ENCODE results near the gene SDHAF1.
"Not testable (repeated sequence)": the region's sequence is repeated elsewhere in the genome, so short reads cannot be mapped to it uniquely, and the experiment has no call there.

Gene SDHAF1

DNA sequence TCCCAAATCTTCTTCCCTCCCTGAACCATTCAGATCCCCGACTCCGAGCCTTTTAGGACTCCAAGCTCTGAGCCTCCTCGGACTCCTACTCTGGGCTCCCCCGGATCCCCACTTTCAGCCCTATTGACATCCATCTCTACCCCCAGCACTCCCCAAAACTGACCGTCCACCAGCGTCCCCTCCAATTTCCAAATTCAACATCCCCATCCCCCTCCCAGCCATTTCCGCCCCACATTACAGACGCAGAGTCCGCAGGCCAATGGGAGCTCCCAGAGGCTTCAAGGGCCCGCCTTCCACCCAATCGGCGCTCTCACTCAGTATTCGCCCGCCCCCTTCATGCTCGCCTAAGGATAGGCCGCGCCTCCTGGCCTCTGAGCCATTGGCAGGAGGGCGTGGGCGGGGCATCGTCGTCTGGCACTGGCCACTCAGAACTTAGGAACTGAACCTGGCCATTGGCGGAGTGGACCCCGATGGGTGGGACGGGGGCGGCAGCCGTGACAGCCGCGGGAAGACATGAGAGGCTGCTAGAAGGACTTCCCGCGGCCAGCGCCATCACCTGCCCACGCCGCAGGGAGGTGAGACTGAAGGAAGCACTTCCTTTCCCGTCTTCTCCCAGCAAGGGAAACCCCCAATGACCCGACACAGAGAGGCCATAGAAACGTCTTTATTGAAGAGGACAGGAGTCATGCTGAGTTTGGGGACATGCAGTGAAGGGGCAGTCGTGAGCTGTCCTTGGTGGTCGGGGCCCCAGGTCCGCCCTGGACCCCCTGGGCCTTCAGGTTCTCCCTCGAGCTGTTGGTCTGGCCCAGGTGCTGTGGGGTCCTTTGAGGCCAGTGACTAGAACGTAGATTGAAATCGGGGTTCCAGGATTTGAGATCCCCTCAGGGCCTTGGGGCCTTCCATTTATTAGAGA is 19.3 kb downstream of the SDHAF1 start, which contains the start of gene ALKBH6:
ALKBH6 (minus strand) TSS at position 202 of the 913 bp plus-strand sequence. CDS start 816 bp downstream, outside the sequence.
- peak; percentile 97 to 98 (median 98) for DNase-seq (ENCODE audit: low read depth in 2 of 3, low spot score in 2 of 3)

DNA sequence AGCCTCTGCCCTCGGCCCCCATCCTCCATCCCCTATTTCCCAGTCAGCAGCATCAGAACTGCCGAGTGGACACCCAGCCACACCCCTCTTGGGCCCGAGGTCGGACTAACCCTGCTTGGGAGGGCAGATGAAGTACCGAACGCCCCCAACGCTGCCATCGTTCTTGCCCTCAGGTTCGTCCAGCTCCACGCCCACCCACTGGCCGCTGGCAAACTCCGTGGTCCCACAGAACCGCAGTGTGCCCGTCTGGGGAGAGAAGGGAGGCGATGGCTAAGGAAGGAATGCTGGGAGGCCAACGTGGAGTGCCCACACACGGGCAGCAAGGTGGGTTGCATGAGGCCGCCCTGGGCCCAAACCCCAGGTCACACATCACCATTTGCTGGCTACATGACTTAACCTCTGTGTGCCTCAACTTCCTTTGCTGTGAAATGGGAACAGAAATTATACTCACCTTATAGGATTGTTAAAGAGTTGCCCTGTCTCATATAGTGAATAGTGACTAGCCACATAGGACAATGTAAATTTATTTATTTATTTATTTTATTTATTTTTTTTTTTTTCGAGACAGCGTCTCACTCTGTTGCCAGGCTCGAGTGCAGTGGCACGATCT is 24.2 kb downstream of the SDHAF1 start:
- no peak for DNase-seq (ENCODE audit: low read depth in 2 of 3, low spot score in 2 of 3)

DNA sequence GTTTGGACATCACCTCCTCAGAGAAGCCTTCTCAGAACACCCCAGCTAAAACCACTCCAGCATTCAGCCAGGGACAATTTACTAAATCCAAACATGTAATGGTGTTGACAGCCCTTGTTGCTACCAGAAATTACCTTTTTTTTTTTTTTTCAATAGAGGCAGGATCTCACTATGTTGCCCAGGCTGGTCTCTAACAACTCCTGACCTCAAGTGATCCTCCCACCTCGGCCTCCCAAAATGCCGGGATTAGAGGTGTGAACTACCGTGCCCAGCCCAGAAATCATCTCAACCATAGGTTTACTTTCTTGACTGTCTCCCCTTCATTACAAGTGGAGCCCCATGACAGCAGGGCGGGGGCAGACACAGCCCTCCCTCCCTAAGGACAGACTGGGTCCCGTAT is 28.4 kb downstream of the SDHAF1 start:
- no peak for DNase-seq (ENCODE audit: low read depth in 2 of 3, low spot score in 2 of 3)

DNA sequence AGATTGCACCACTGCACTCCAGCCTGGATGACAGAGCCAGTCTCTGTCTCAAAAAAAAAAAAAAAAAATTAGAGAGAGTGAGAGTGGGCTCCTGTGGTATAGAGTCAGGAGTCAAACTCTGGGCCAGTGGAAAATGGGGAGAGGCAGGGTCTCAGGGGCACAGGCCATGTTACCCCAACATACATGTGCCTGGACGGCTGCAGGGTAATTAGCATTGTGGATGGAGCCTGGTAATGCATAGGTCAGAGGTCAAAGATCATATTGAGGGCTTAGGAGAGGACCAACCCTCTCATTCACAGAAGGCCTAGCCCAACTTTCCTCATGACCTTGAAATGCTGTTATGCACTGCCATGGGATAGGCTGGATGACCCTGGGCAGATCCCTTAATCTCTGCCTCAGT is 30.6 kb downstream of the SDHAF1 start:
- DNase-seq (ENCODE audit: low read depth in 2 of 3, low spot score in 2 of 3) = no peak

DNA sequence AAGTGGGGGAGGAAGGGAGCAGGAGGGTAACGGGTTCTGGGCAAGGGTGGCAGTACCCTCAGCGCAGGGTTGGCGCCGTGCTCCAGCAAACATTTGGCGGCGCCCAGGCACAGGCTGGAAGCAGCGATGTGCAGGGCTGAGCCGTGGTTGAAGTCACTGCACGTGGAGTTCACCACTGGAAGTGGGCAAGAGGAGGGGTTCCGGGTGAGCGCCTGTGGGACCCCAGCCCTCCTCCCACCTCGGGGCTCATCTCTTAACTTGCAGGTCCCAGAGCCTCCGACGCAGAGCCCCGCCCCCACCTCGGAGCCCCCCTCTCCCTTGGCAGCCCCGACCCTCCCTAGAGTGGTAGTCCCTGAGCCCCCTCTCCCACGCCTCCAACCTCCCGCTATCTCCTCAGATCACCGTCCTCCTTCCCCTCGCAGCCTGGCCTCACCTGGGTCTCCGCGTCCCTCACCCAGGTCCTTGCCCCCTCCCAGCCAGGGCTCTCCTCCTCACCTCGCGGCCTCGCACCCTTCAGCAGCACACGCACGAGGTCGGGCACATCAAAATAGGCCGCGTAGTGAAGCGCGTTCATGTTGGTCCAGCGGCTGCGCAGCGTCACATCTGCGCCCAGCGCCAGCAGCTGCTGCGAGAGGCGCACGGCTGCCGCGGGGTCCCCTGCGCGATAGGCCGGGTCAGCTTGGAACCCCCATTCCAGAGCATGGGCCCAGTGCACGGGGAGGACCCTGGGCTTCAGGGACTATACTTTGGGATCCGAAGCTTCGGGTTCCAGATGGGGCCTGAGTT is 31.3 kb downstream of the SDHAF1 start:
- DNase-seq (ENCODE audit: low read depth in 2 of 3, low spot score in 2 of 3) = no peak

DNA sequence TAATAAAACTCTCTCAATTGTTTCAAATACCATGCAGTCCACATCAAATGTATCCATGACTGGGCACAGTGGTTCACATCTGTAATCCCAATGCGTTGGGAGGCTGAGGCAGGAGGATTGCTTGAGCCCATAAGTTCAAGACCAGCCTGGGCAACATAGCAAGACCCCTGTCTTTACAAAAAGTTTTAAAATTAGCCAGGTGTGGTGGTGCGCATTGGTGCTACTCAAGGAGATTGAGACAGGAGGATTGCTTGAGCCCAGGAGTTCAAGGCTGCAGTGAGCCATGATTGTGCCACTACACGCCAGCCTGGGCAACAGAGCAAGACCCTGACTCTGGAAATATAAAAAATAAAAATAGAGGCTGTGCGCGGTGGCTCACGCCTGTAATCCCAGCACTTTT is 32.7 kb downstream of the SDHAF1 start:
- DNase-seq (ENCODE audit: low read depth in 2 of 3, low spot score in 2 of 3) = no peak

DNA sequence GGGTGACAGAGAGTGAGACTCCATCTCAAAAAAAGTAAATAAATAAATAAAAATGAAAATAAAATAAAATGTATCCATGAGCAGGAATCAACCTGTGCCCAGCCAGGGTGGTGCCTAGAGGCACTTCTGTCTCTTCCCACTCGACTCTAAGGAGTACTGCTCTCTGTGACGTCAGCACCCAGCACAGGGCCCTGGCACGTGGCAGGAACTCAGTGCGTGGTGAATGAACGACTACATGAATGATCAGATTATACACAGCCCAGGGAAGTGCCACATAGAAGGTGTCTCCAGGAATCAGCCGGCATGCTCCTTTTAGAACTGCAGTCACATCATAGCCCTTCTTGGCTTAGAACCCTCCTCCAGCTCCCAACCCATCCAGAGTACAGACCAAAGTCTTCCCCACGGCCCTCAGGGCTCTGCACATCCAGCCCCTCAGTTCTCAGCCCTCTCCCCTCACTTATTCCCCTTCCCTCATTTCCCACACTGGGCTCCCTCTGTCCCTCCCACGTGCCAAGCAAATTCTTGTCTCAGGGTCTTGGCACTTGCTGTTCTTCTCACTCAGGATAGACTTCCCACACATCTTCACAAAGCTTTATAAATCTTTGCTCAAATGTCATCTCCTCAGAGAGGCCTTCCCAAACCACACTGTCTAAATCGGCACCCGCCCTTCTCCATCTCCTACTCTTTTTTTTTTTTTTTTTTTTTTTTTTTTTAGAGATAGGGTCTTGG is 33.5 kb downstream of the SDHAF1 start:
- no peak for DNase-seq (ENCODE audit: low read depth in 2 of 3, low spot score in 2 of 3)

DNA sequence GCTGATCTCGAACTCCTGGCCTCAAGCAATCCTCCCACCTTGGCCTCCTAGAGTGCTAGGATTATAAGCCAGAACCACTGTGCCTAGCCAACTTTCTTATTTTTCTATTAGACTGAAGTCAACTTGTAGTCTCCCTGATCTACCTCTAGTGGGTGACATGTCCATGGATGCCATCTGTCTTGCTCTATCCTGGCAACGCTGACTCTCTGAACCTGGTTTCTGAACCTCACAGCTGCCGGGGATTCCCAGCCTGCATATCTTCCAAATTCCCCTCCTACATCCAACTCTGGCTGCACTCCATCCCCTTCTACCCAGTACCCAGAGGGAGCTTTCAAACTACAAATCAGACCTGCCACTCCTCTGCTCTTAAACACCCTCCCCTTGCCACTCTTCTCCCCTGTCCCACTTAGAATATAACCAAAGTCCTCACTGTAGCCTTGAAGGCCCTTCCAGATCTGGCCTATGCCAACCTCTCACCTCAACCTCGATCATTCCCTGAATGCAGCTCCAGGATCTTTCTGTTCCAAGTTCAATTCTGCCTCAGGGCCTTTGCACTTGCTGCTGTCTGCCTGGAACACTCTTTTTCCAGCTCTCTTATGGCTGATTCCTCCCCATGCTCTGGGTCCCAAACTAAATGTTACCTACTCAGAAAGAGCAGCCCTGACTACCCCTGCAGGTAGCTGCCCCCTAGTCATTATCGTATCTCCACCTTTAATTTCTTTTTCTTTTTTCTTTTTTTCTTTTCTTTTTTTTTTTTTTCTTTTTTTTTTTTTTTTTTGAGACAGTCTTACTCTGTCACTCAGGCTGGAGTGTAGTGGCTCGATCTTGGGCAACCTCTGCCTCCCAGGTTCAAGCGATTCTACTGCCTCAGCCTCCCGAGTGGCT is 35.5 kb downstream of the SDHAF1 start:
- DNase-seq (ENCODE audit: low read depth in 2 of 3, low spot score in 2 of 3) = no peak

DNA sequence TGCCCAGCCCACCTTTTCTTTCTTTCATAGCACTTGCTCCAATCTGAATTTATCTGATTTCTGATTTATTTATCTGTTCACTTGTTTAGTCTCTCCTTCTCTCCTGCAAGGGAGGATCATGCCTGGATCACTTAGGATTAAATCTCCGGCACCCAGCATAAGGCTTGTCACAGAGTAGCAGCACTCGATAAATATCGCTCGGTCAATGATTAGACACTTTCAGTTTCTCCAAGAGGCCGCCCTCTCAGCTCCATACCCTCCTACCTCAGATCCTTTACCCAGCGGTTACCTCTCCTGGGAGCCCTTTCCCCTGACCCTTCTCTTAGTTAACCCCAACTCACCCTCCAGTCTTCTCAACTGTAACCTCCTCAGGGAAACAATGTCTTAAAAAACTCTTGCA is 36.3 kb downstream of the SDHAF1 start:
- no peak for DNase-seq (ENCODE audit: low read depth in 2 of 3, low spot score in 2 of 3)

DNA sequence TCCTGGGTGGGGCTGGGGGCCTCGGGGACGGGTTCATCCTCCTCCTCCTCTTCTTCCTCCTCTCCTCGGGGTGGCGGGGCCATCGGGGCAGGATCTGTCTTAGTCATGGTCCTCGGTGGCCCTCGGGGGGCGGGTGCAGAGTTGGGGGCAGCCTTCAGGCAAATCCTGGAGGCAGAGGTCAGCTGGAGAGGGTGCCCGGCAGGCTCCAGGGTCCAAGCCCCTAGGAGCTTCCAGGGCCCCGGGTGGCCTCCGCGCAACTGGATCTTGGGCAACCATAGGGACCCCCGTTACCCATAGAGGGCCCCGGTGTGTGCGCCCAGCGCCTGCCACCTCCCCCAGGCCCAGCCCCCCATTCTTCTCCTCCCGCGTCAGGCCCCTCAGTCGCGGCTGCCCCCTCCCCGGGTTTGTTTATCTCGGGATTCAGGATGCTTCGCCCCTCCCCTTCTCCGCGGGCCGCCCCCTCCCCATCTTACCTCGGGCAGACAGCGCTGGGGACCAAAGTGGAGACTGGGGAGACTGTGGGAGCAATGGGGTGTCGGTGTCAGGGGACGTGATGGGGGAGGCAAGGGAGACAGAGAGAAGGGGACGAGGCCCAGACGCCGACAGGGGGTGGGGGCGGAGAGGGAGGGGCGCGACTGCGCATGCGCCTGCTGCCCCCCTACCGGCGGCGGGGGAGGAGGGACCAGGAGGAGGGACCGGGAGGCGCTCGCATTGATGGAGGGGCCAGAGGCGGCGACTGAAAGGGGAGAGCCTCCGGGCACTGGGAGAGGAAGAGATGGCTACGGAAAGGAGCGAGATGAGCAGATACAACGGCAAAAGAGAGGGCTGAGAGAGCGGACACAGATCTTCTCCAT is 37.5 kb downstream of the SDHAF1 start, which contains the start of gene CLIP3:
CLIP3 (minus strand) TSS at position 623 of the 854 bp plus-strand sequence; CDS start at position 107, 516 bp downstream.
- DNase-seq (ENCODE audit: low read depth in 2 of 3, low spot score in 2 of 3) = peak in 1 of 3 experiments; percentile 34

DNA sequence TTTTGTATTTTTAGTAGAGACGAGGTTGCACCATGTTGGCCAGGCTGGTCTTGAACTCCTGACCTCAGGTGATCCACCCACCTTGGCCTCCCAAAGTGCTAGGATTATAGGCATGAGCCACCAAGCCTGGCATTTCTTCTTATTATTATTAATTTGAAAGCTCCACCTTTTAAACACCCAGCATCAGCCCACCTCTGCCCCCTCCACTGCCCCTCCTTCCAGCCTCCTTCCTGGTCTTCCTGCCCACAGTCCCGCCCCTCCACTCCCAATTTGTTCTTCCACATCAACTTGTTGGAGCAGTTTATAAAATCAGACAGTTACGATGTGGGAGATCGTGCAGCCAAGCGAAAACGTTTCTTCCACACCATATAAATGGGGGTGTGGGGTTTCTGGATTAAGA is 45.5 kb downstream of the SDHAF1 start:
- no peak for DNase-seq (ENCODE audit: low read depth in 2 of 3, low spot score in 2 of 3)

DNA sequence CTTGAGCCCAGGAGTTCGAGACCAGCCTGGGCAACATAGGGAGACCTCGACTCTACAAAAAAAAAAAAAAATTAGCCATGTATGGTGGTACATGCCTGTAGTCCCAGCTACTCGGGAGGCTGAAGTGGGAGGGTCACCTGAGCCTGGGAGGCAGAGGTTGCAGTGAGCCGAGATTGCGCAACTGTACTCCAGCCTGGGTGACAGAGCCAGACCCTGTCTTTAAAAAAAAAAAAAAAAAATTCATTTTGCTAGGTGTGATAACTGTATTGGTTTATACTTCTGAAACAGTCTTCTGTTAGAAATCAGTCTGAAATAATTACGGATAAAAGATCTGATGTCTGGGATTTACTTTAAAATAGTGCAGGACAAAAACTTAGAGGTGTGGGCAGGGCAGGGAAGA is 46.1 kb downstream of the SDHAF1 start:
- DNase-seq (ENCODE audit: low read depth in 2 of 3, low spot score in 2 of 3) = not testable (repeated sequence)

DNA sequence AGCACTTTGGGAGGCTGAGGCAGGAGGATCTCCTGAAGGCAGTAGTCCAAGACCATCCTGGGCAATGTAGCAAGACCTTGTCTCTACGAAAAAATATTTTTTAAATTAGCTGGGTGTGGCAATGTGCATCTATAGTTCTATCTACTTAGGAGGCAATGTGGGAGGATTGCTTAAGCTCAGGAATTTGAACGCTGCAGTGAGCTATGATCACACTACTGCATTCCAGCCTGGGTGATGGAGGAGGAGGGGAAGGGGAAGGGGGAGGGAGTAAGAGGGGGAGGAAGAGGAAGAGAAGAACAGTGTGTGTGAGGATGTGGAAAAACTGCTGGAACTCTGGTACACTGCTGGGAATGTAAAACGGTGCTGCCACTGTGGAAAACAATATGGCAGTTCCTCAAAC is 46.8 kb downstream of the SDHAF1 start:
- no peak for DNase-seq (ENCODE audit: low read depth in 2 of 3, low spot score in 2 of 3)

DNA sequence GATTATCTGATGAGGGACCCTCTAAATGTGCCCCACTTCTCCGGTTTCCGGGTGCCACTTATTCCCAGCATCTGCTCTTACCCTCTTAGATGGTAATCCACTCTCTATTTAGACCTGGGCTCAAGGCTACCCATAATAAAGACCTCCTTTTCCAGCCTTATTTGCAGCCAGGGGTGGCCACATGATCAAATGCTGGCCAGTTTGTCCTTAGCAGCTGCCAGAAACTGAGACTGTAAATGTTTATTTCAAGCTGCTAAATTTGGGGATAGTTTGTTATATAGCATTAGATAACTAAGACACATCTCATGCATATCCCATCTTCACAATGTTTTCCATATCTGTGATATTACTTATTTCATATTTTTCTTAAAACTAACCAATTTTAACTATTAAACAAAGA is 49.0 kb downstream of the SDHAF1 start:
- no peak for DNase-seq (ENCODE audit: low read depth in 2 of 3, low spot score in 2 of 3)
